NCI-H2081 (cell line): ENCODE results near the gene ZNRD2.
"Not testable (repeated sequence)": the region's sequence is repeated elsewhere in the genome, so short reads cannot be mapped to it uniquely, and the experiment has no call there.

Source experiments
- DNase-seq, 2 experiments: peaks; one replicate each; lab custom pipeline; 2025; lab: John Stamatoyannopoulos, UW

Gene ZNRD2

DNA sequence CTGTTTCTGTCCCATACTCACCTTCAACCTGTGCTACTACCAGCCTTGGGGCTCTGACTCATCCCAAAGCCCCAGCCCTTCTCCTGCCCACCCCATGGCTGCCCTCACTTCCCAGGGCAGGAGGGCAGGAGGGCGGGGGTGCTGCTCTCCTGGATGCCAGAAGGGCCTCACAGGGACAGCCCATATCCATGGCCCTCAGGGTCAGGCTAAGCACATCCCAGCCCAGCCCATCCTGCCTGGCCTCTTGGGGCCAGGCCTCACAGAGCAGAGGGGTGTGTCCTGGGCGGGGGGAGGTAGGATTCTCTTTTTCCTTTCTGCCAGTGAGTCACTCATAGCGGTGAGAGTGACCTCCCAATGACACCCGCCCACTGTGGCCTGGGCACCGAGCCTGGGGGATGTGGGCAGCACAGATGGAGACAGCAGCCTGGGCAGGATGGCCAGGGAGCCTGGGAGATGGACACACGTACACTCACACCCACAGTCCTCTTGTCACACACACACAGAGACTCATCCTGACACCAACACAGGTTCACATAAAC, 14.5 kb upstream of the ZNRD2 start:
- DNase-seq = no peak

GRCh38 chr11:65556470-65557279, 13.6 kb upstream of the ZNRD2 start:
- no peak for DNase-seq

DNA sequence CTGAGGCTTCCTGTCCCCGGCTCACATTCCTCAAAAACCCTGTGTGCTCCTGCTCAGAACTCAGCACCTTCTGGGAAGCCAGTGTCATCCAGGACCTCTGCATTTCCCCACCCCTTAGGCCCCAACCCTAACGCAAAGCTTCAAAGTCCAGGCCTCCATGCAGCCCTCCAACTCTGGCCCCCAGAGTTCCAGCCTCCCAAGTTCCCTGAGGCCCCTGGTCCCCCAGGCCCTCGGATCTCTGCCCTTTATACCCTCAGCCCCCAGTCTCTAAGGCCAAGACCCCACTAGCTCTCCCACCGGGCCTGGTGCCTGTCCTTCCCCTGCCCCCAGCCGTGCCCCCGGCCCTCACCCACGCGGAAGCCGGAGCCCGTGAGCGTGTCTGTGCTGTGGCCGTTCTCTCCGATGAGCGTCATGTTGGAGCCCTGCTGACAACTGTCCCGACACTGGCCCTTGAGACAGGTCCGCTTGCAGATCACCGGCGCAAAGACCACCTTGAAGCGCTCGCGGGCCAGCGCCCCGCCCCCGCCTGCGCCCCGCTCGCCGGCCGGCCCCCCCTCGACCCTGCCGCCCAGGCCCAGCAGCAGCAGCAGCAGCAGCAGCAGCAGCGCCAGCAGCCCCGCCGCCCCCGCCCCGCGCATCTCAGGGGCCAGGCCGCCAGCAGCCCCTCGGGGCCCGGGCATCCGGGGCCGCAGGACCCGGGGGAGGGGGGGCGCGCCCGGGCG, 12.8 kb upstream of the ZNRD2 start:
- no peak for DNase-seq

- peak; percentile 36 to 55 for DNase-seq
Measured at GRCh38 chr11:65558002-65558929, 12.0 kb upstream of the ZNRD2 start, which contains the start of gene LTBP3. Gene LTBP3 (minus strand): TSS chr11:65558359. CDS start chr11:65557959, 400 bp downstream.

DNA sequence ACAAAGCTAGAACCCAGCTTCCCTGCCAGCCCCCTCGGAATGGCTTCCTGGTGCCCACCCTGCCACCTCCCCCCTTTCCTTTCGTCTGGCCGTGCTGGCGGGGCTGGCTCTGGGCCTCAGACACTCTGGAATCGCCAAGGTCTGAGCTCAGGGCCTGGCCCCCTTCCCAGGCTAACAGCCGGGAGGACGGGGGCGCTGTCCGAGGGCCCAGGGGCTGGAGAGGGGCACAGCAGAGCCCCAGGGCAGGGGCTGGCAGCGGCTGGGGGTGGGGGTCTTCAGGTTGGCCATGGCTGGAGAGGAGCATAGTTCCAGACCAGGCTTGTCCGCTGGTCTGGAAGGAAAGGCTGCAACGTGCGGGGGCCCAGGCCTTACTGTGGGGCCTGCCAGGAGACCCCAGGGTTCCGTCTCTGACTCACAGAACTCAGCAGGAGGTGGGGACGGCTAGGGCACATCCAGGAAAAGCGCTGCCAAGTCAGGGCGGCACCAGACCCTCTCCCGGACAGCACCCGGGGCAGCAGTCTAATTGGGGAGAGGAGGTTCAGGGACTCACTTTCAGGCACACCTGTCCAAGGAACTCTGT, 11.3 kb upstream of the ZNRD2 start:
- peak in 1 of 2 experiments; percentile 35 for DNase-seq

GRCh38 chr11:65559535-65559934, 10.7 kb upstream of the ZNRD2 start:
- no peak for DNase-seq

GRCh38 chr11:65559951-65560537, 10.2 kb upstream of the ZNRD2 start:
- DNase-seq = peak; percentile 18 to 33

DNA sequence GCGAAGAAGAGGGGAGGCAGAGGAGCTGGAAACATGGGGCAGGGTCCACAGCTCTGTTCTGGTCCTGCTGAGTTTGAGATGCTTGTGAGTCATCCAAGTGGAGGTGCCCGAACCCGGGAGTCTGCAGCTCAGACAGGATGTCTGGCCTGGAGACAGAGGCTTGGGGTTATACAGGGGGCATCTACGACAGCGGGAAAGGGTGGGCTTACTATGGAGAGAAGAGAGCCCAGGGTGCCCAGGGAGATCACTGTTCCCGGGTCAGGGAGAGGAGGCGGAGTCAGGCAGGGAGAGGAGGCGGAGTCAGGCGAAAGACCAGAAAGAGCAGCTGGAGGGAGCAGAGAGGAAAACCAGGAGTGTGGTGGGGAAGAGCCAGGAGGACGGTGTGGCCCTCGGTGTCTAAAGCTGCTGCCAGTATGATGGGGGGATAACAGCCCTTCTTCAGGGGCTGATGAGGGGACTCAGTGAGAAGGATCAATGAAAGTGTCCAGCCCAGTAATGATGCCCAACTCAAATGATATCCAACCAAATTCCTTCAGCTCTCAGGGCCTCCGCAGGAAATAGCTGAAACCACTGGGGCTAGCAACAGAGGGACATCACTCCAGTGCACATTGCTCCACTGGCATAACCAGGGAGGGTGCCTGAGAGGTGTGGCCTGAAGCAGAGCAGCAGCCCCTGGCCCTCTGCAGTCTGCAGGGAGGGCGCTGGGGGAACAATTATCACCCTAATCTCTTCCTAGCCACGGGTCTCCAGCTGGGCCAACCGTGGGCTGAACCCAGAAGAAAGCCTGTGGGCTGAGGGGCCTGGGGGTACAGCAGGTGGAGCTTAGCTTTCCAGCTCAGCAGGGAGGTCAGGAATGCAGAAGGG, 9.5 kb upstream of the ZNRD2 start:
- DNase-seq = no peak

GRCh38 chr11:65562020-65562419, 8.3 kb upstream of the ZNRD2 start:
- DNase-seq = no peak

DNA sequence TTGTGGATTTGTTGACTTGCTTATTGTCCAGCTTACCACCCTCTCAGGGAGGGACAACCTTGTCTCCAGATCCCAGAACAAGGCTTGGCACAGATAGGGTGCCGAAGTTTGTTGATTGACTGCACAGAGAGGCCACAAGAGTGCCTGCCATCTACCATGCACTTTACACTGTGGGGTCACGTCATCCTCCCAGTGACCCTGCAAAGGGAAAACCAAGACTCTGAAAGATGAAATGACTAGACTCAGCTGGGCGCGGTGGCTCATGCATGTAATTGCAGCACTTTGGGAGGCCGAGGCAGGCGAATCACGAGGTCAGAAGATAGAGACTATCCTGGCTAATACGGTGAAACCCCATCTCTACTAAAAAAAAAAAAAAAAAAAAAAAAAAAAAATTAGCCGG, 7.5 kb upstream of the ZNRD2 start:
- DNase-seq = no peak

GRCh38 chr11:65563601-65564000, 6.7 kb upstream of the ZNRD2 start:
- no peak for DNase-seq

DNA sequence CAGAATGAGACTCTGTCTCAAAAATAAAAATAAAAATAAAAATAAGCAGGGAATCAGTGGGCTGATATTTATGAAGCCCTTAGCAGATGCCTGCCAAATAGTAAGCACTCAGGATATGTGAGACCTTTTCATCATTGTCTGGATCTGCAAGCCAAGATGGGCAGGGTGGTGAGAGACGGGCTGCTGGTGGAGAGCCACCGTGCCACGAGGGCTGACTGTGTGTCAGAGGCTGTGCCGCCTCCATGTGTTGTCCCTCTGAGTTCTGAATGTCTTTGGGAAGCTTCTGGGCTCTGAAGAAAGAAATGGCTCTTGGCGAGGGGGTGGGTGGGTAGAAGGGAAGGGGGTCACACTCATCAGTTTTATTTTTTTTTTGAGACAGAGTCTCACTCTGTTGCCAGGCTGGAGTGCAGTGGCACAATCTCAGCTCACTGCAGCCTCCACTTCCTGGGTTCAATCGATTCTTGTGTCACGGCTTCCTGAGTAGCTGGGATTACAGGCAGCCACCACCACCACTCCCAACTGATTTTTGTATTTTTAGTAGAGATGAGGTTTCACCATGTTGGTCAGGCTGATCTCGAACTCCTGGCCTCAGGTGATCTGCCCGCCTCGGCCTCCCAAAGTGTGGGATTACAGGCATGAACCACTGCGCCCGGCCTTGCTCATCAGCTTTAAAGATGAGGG, 5.3 kb upstream of the ZNRD2 start:
- not testable (repeated sequence) for DNase-seq

DNA sequence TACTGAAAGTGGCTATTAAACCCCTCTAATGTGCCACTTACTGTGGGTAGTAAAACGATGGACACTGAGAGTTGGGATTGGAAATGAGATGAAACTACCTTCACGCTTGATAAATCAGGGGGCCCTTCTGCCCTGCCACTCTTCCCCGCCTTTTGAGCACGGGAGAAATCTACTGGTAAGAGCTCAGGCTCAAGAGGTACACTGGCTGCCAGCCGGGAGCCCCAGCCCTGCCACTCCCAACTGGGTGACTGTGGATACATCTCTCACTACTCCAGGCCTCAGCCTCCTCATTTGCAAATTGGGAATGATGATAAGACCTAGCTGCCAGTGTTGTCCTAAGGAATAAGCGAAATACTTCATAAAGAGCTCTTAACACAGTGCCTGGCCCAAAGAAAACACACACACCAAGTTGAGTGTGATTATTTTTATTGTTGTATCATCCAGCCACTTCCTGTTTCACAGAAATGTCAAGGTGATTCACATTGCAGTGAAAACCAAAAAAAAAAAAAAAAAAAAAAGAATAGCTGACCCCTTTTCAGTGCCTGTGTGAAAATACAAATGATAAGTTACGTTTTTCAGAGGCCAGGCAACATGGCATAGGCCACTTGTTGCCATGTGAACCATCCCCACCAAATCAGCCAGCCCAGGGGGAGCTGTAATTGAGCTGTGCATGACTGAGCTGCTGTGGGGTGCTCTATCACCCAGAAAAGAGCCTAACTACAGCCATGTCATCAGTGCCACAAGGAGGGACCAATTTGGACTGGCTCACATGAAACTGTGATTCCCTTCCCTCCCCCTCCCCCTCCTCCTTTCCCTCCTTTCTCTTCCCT, 4.4 kb upstream of the ZNRD2 start:
- DNase-seq = no peak

DNA sequence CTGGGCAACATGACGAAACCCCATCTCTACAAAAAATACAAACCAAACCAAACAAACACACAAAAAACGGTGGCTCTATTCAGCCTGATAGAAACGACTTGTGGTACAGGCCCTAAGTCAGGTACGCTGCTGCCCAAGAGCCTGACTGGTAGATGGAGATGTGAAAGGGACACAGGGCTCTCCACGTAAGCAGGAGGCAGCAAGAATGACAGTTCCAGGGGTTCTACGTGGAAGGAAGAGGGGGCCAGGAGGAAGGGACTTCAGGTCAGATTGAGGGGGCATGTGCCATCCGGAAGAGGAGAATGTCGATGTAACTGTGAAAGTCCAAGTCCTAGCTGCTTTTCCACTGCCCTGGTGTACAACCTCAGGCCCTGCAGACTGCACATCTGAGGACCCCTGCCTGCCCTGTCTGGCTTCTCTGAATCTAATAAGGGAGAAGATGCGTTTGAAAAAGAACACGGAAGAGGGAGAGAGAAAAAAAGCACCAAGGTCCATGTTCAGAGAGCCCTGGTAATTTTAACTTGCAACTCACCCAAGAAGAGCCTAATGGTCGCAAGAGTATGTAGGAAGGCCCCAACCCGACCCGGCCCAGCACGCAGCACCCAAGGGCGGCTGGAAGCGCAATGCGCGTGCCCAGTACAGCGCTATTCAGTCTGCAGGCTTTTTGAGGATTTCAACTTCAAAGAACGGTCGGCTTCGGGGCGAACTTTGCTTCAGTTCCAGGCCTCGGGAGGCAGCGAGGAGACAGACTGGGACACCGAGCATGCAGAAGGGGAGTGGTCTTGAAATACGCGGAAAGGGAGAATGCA, 909 bp upstream of the ZNRD2 start:
- DNase-seq = no peak

DNA sequence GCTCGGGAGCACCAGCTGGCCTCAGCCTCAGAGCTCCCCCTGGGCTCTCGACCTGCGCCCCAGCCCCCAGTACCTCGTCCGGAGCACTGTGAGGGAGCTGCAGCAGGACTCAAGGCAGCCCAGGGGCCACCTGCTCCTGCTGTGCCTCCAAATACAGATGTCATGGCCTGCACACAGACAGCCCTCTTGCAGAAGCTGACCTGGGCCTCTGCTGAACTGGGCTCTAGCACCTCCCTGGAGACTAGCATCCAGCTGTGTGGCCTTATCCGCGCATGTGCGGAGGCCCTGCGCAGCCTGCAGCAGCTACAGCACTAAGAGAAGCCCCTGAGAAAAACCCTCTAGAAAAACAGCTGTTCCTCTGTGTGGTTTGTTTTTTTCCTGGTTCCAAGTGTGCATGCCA, 1.1 kb downstream of the ZNRD2 start:
- no peak for DNase-seq

DNA sequence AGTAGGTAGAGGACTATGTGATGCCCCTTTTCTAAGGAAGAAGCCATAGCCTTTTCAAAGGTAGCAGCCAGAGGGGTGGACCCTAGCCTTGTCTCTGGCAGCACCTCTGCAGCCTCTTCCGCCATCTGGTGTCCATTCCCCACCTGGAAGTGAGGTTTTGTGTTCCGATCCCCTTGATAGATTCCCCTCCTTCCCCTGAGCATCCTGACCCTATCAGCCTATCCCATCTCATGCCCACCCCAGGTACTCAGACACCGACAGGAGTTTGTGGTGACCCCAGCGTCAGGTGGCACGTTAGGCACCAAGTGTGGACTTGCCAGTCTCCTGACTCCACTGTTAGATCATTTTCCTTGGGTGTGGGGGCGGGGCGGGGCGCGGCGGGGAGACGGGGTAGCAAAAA, 1.7 kb downstream of the ZNRD2 start:
- DNase-seq = peak; percentile 39 to 67

DNA sequence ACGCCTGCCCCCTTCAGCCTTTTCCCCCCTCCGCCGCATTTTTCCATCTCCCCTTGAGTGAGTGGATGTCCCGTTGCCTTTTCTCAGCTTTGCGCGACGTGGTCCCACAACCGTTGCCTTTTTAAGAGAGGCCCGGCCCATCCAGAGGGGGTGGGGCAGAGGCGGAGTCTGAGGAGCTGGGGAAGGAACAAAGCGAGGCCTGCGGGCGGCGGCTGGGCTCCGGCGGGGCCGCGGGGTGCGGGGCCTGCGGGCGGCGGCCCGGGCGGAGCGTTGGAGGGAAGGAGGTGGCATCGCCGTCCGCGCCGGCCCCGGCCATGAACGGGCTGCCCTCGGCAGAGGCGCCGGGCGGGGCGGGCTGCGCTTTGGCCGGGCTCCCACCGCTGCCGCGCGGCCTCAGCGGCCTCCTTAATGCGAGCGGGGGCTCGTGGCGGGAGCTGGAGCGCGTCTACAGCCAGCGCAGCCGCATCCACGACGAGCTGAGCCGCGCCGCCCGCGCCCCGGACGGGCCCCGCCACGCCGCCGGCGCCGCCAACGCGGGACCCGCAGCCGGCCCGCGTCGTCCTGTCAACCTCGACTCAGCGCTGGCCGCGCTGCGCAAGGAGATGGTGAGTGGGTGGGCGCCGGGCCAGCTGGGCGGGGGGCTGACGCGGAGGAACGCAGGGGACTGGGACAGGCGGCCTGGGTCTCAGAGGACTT, 2.2 kb downstream of the ZNRD2 start, which contains the start of gene FAM89B:
TSS of gene FAM89B (plus strand) at position 183 of the 696 bp plus-strand sequence. CDS start at position 315, 132 bp downstream.
- peak; percentile 76 for DNase-seq
